HL-60/S4 treated with retinoic acid at 250 ng/mL for 4 days and 3 days (cell line): ENCODE results near the gene TMEM191C.
"Not testable (repeated sequence)": the region's sequence is repeated elsewhere in the genome, so short reads cannot be mapped to it uniquely, and the experiment has no call there.

Experiments used
- in situ Hi-C: fragments of 300-500 bp; cut with MboI; formaldehyde crosslinking; loops from 2 replicates; pipeline ENCODE4 v1.7.0; 2022; ENCODE audit warnings: low sequenced_read_pairs

TMEM191C gene

GRCh38 chr22:21467337-21468193 is at the start of gene TMEM191C:
TMEM191C (plus strand) TSS chr22:21467387; CDS start chr22:21467460, 73 bp downstream.
- in situ Hi-C loops = not testable (repeated sequence)

- in situ Hi-C loops = not testable (repeated sequence)
These were observed 49.3 kb upstream of the TMEM191C start for GRCh38 chr22:21417853-21418252.

- in situ Hi-C loops = not testable (repeated sequence)
These were observed 48.1 kb upstream of the TMEM191C start for GRCh38 chr22:21418974-21419638.

GRCh38 chr22:21420180-21420763 is 46.9 kb upstream of the TMEM191C start:
- in situ Hi-C loops = not testable (repeated sequence)

GRCh38 chr22:21424084-21424709 is 43.0 kb upstream of the TMEM191C start:
- in situ Hi-C loops = not testable (repeated sequence)

GRCh38 chr22:21434378-21435233 is 32.6 kb upstream of the TMEM191C start:
- in situ Hi-C loops = not testable (repeated sequence)

GRCh38 chr22:21435998-21436810 is 31.0 kb upstream of the TMEM191C start:
- in situ Hi-C loops = not testable (repeated sequence)

- in situ Hi-C loops = not testable (repeated sequence)
These were observed 29.2 kb upstream of the TMEM191C start for GRCh38 chr22:21438013-21438412.

GRCh38 chr22:21440018-21440636 is 27.1 kb upstream of the TMEM191C start:
- in situ Hi-C loops = not testable (repeated sequence)

GRCh38 chr22:21440676-21441075 is 26.5 kb upstream of the TMEM191C start:
- in situ Hi-C loops = not testable (repeated sequence)

GRCh38 chr22:21441170-21441569 is 26.0 kb upstream of the TMEM191C start:
- in situ Hi-C loops = not testable (repeated sequence)

- in situ Hi-C loops = not testable (repeated sequence)
These were observed 25.1 kb upstream of the TMEM191C start for GRCh38 chr22:21442123-21442522.

- in situ Hi-C loops = not testable (repeated sequence)
These were observed 24.5 kb upstream of the TMEM191C start for GRCh38 chr22:21442646-21443045.

GRCh38 chr22:21443057-21443734 is 24.0 kb upstream of the TMEM191C start:
- in situ Hi-C loops = no loop called here

GRCh38 chr22:21443735-21444421 is 23.3 kb upstream of the TMEM191C start:
- in situ Hi-C loops = no loop called here

GRCh38 chr22:21444701-21445436 is 22.3 kb upstream of the TMEM191C start:
- in situ Hi-C loops = no loop called here

- in situ Hi-C loops = no loop called here
These were observed 21.6 kb upstream of the TMEM191C start for GRCh38 chr22:21445437-21446127.
